GM12878 (cell line): Measurements from ENCODE around the gene CD2AP. TPM values are rescaled to one million over a fixed set of nuclear protein-coding genes. Genes with fewer than 3 reads are reported as not detected.
A peak's percentile ranks its signal among the peaks of the same experiment; 100 is the strongest.

Experiments
- ATAC-seq: fragments of 200-7000 bp; cut with Tn5 transposase; 3 replicates; pipeline ENCODE4 v1.9.1; 2020; ENCODE audit warnings: mild to moderate bottlenecking, moderate library complexity
- BruUV-seq: library from RNA; stranded (reverse); fragments of 400-500 nt; replicated peaks from 2 replicates; lab custom pipeline; 2021; lab: Mats Ljungman, UMichigan
- CTCF ChIA-PET: fragments of 300-600 bp; sonication (Branson Sonifier 250); formaldehyde crosslinking; extraction: SDS; loops from one replicate; lab custom pipeline; 2021; ENCODE audit warnings: inconsistent platforms; lab: Yijun Ruan, JAX
- POLR2A ChIA-PET: fragments of 350-600 bp; formaldehyde crosslinking; extraction: SDS; loops from one replicate; lab custom pipeline; 2021; ENCODE audit warnings: inconsistent platforms; lab: Charles Lee
- RAD21 ChIA-PET: fragments of 300-600 bp; sonication (Branson Sonifier 250); formaldehyde crosslinking; loops from one replicate; lab custom pipeline; 2023; ENCODE audit warnings: antibody characterized with exemption; ENCODE audit not compliant: unreplicated experiment; lab: Charles Lee
- SMC1A ChIA-PET: fragments of 300-600 bp; sonication (Branson Sonifier 250); formaldehyde crosslinking; loops from one replicate; lab custom pipeline; 2023; ENCODE audit not compliant: unreplicated experiment, uncharacterized antibody; lab: Charles Lee
- DNase-seq: peaks from one replicate; pipeline ENCODE4 v3.0.0-alpha.2; 2011; ENCODE audit warnings: low read depth, low spot score
- FAIRE-seq: peaks from 3 replicates; lab custom pipeline; 2011; peaks lifted over from hg19 to GRCh38; lab: Jason Lieb, UNC
- H2AFZ ChIP-seq: 2 replicates; pipeline ENCODE4 v1.6.0; 2011; ENCODE audit warnings: low read depth, low read length, control low read depth; ENCODE audit not compliant: control insufficient read depth
- H3K27ac ChIP-seq: 2 replicates; pipeline ENCODE4 v1.5.1; 2011; ENCODE audit warnings: control low read depth; ENCODE audit not compliant: control insufficient read depth, insufficient read depth
- H3K27me3 ChIP-seq, 2 experiments: replicated peaks in 1 of 2; 2 replicates each; pipeline versions ENCODE4 v1.6.0 to v1.6.1; 2011; ENCODE audit warnings: low read length in 1 of 2; ENCODE audit not compliant: control insufficient read depth in 2 of 2, insufficient read depth in 2 of 2
- H3K36me3 ChIP-seq, 2 experiments: 2 replicates each; pipeline ENCODE4 v1.5.1; 2011; ENCODE audit warnings: low read length in 1 of 2; ENCODE audit not compliant: control insufficient read depth in 2 of 2, insufficient read depth in 2 of 2
- H3K4me1 ChIP-seq: 2 replicates; pipeline ENCODE4 v1.6.1; 2011; ENCODE audit warnings: mild to moderate bottlenecking, low read length, moderate library complexity, mixed read lengths; ENCODE audit not compliant: control insufficient read depth, insufficient read depth
- H3K4me2 ChIP-seq: 2 replicates; pipeline ENCODE4 v1.6.0; 2011; ENCODE audit warnings: control low read depth; ENCODE audit not compliant: control insufficient read depth, insufficient read depth
- H3K4me3 ChIP-seq: fragments of 200-600 bp; sonication (generic); 2 replicates; pipeline ENCODE4 v1.5.1; 2016
- H3K79me2 ChIP-seq: 2 replicates; pipeline ENCODE4 v1.6.0; 2011; ENCODE audit warnings: low read length; ENCODE audit not compliant: control insufficient read depth, insufficient read depth
- H3K9ac ChIP-seq: 2 replicates; pipeline ENCODE4 v1.8.0; 2011; ENCODE audit warnings: low read length, control low read depth, mixed read lengths; ENCODE audit not compliant: control insufficient read depth, insufficient read depth
- H3K9me3 ChIP-seq: replicated peaks from 3 replicates; pipeline ENCODE4 v1.5.1; 2011; ENCODE audit warnings: mild to moderate bottlenecking, low read length; ENCODE audit not compliant: control insufficient read depth, insufficient read depth
- H4K20me1 ChIP-seq: 2 replicates; pipeline ENCODE4 v1.6.0; 2011; ENCODE audit not compliant: control insufficient read depth, insufficient read depth
- ASH2L ChIP-seq: fragments of 300-600, 200-600 bp; sonication (generic); IDR thresholded peaks from 2 replicates; pipeline ENCODE4 v1.6.1; 2017; ENCODE audit warnings: low read depth, mild to moderate bottlenecking, borderline replicate concordance
- BCL11A ChIP-seq: IDR thresholded peaks from 2 replicates; pipeline ENCODE4 v1.6.1; 2011; ENCODE audit warnings: low read depth, low read length
- CBX5 ChIP-seq: sonication (generic); IDR thresholded peaks from 2 replicates; pipeline ENCODE4 v1.6.1; 2016; ENCODE audit warnings: low read depth, moderate library complexity, mild to moderate bottlenecking, inconsistent platforms
- CHD4 ChIP-seq: fragments of 200-600 bp; sonication (generic); IDR thresholded peaks from 2 replicates; pipeline ENCODE4 v1.6.1; 2016; ENCODE audit warnings: mild to moderate bottlenecking
- EED ChIP-seq: sonication (generic); IDR thresholded peaks from 2 replicates; pipeline ENCODE4 v1.6.1; 2016; ENCODE audit warnings: antibody characterized with exemption, low read depth
- GATAD2B ChIP-seq: fragments of 450-650 bp; conservative IDR thresholded peaks from 2 replicates; pipeline ENCODE4 v1.6.1; 2017; ENCODE audit warnings: low read depth, mild to moderate bottlenecking, moderate library complexity
- JUNB ChIP-seq: IDR thresholded peaks from 2 replicates; pipeline ENCODE4 v1.6.1; 2016; ENCODE audit warnings: antibody characterized with exemption, mild to moderate bottlenecking
- JUND ChIP-seq: IDR thresholded peaks from 2 replicates; pipeline ENCODE4 v1.6.1; 2012; ENCODE audit warnings: low read depth, mild to moderate bottlenecking, low read length, improper control_type of control experiment, moderate library complexity
- MTA3 ChIP-seq: IDR thresholded peaks from 2 replicates; pipeline ENCODE4 v1.6.1; 2012; ENCODE audit warnings: low read length, inconsistent platforms, borderline replicate concordance
- NBN ChIP-seq: fragments of 450-650 bp; IDR thresholded peaks from 2 replicates; pipeline ENCODE4 v1.6.1; 2016
- PML ChIP-seq: IDR thresholded peaks from 2 replicates; pipeline ENCODE4 v1.6.1; 2012; ENCODE audit warnings: low read length, inconsistent platforms
- POLR2AphosphoS2 ChIP-seq: IDR thresholded peaks from 2 replicates; pipeline ENCODE4 v1.6.1; 2011; ENCODE audit warnings: low read depth, mild to moderate bottlenecking, low read length, improper control_type of control experiment, moderate library complexity
- RUNX3 ChIP-seq: IDR thresholded peaks from 2 replicates; pipeline ENCODE4 v1.6.1; 2012; ENCODE audit warnings: low read length, inconsistent platforms
- SMC3 ChIP-seq: IDR thresholded peaks from 2 replicates; pipeline ENCODE4 v1.6.1; 2011; ENCODE audit warnings: low read length, improper control_type of control experiment, borderline replicate concordance
- STAT1 ChIP-seq: fragments of 450-650 bp; conservative IDR thresholded peaks from 2 replicates; pipeline ENCODE4 v1.6.1; 2014; ENCODE audit warnings: antibody characterized with exemption, mild to moderate bottlenecking
- TBL1XR1 ChIP-seq: IDR thresholded peaks from 2 replicates; pipeline ENCODE4 v1.6.1; 2012; ENCODE audit warnings: low read depth, low read length, improper control_type of control experiment
- ZNF384 ChIP-seq: IDR thresholded peaks from 2 replicates; pipeline ENCODE4 v1.6.1; 2012; ENCODE audit warnings: low read depth, mild to moderate bottlenecking, low read length, improper control_type of control experiment, borderline replicate concordance
- ZNF622 ChIP-seq: fragments of 450-650 bp; IDR thresholded peaks from 2 replicates; pipeline ENCODE4 v1.6.1; 2017; ENCODE audit warnings: mild to moderate bottlenecking, inconsistent platforms
- WGBS: methylation state at CpG from one replicate; pipeline ENCODE4 v1.1.6; 2016; ENCODE audit warnings: low lambda C conversion rate; ENCODE audit not compliant: insufficient replicate concordance, insufficient coverage; ENCODE audit errors: missing lambda C conversion rate; 5-methylcytosine and 5-hydroxymethylcytosine counted together
- in situ Hi-C: fragments of 300-500 bp; cut with MboI; formaldehyde crosslinking; loops from 9 replicates; pipeline ENCODE4 v1.14.3; 2018; ENCODE audit warnings: mixed read lengths
- intact Hi-C: fragments of 100-400 bp; cut with micrococcal nuclease; formaldehyde crosslinking; loops from one replicate; pipeline ENCODE4 v1.14.2; 2022; ENCODE audit not compliant: unreplicated experiment
- polyA plus RNA-seq, 11 experiments: library from polyadenylated mRNA; depleted of rRNA in 4 of 11; unstranded in 6 of 11; stranded (reverse) in 5 of 11; fragments of >200 nt; fragmentation: Nextera tagmentation in 4 of 11; fragmentation: Illumina TruSeq in 1 of 11; extraction: Ambion mirVana in 4 of 11; extraction: Trizol in 1 of 11; gene quantifications; 1 replicate in 1 of 11; 2 replicates in 10 of 11; pipeline versions ENCODE4 v1.2.1 to v1.2.3, GENCODE V29; 2011 to 2016; ENCODE audit warnings: inconsistent platforms in 2 of 11, missing spikeins in 2 of 11, low read depth in 1 of 11
- total RNA-seq, 4 experiments: library from RNA; depleted of rRNA in 3 of 4; stranded (reverse); fragments of >200 nt in 3 of 4; fragmentation: Illumina TruSeq in 1 of 4; extraction: Trizol in 1 of 4; gene quantifications; 2 replicates each; pipeline versions ENCODE4 v1.2.1 to v1.2.3, GENCODE V29; 2013 to 2021
- TF ChIP-seq, protein P1 (sequence below): IDR thresholded peaks from 2 replicates; pipeline ENCODE4 v1.6.1; 2012; ENCODE audit warnings: mild to moderate bottlenecking, low read depth, low read length
- TF ChIP-seq, protein P2 (sequence below), 3 experiments: IDR thresholded peaks in 2 of 3; conservative IDR thresholded peaks in 1 of 3; 2 replicates each; pipeline ENCODE4 v1.5.1; 2011; ENCODE audit warnings: low read depth in 3 of 3, low read length in 3 of 3, mild to moderate bottlenecking in 3 of 3, control low read depth in 2 of 3, moderate library complexity in 2 of 3, inconsistent platforms in 1 of 3, mixed read lengths in 1 of 3; ENCODE audit not compliant: control insufficient read depth in 2 of 3, insufficient read depth in 1 of 3; ENCODE audit errors: extremely low read depth in 1 of 3

The CD2AP gene
- total and polyA plus RNA-seq, 10 of the 15 experiments (the other 5 are each of a cell fraction or from before 2014, with no cell fraction given): 5.4 to 46.6 (median 20.9) TPM

GRCh38 chr6:47631269-47631772, 153.7 kb downstream of the CD2AP start:
- in situ Hi-C loops: loop anchor here (5.0 to 10.0 kb wide), 3 partner anchors 106 to 217 kb away; partner anchors contain the start of gene OPN5
- Histone ChIP-seq H3K36me3 (no peaks in the 10 kb centered on the region), H3K27me3 (no peaks in the 10 kb centered on the region), H3K27ac (no peak overlapping the region), H3K4me2 (no peak overlapping the region), H3K79me2 (no peaks in the 10 kb centered on the region), H2AFZ (no peak overlapping the region), H4K20me1 (no peaks in the 10 kb centered on the region), H3K4me3 (no peak overlapping the region), H3K4me1 (no peaks in the 10 kb centered on the region), H3K9ac (no peak overlapping the region), H3K9me3 (no peaks in the 10 kb centered on the region)
- intact Hi-C loops: loop anchor here (1.0 kb wide), 3 partner anchors 103 to 217 kb away; no protein-coding TSS in a partner anchor
- no peak for FAIRE-seq
- CTCF ChIA-PET: interaction anchor here (0.6 to 8.0 kb wide), 59 partner anchors 8 to 1779 kb away, joined by 3 to 154 read pairs (median 4); partner anchors contain the start of genes CD2AP and OPN5
- WGBS: 32% methylated on average over 6 of the region's 6 CpGs
- DNase-seq: peak; percentile 32
- peak; percentile 79 for ATAC-seq
- BruUV-seq: no TSS peak
- SMC1A ChIA-PET: interaction anchor here (0.5 to 9.2 kb wide), 34 partner anchors 10 to 1779 kb away, joined by 3 to 184 read pairs (median 4); partner anchors contain the start of gene ADGRF4
- POLR2A ChIA-PET: interaction anchor here (0.9 to 2.3 kb wide), 4 partner anchors 103 to 216 kb away, joined by 3 to 9 read pairs (median 4); no protein-coding TSS in a partner anchor
- RAD21 ChIA-PET: interaction anchor here (0.7 to 6.5 kb wide), 22 partner anchors 8 to 220 kb away, joined by 3 to 114 read pairs (median 4); partner anchors contain the start of gene CD2AP
- TF ChIP-seq MTA3 (no peak), RUNX3 (no peak), ZNF384 (peak; percentile 91), TBL1XR1 (no peak), EED (no peak), JUND (no peak), PML (no peak), SMC3 (peak; percentile 67; the same call in 1 of the 2 replicates), CHD4 (no peak), NBN (0 out of 2 replicates have a peak, but pooled peaks have one; percentile 26), BCL11A (no peak), ASH2L (no peak), STAT1 (no peak), JUNB (no peak), POLR2AphosphoS2 (no peak), CBX5 (no peak), ZNF622 (no peak), GATAD2B (no peak)
- TF ChIP-seq, protein P1, sequence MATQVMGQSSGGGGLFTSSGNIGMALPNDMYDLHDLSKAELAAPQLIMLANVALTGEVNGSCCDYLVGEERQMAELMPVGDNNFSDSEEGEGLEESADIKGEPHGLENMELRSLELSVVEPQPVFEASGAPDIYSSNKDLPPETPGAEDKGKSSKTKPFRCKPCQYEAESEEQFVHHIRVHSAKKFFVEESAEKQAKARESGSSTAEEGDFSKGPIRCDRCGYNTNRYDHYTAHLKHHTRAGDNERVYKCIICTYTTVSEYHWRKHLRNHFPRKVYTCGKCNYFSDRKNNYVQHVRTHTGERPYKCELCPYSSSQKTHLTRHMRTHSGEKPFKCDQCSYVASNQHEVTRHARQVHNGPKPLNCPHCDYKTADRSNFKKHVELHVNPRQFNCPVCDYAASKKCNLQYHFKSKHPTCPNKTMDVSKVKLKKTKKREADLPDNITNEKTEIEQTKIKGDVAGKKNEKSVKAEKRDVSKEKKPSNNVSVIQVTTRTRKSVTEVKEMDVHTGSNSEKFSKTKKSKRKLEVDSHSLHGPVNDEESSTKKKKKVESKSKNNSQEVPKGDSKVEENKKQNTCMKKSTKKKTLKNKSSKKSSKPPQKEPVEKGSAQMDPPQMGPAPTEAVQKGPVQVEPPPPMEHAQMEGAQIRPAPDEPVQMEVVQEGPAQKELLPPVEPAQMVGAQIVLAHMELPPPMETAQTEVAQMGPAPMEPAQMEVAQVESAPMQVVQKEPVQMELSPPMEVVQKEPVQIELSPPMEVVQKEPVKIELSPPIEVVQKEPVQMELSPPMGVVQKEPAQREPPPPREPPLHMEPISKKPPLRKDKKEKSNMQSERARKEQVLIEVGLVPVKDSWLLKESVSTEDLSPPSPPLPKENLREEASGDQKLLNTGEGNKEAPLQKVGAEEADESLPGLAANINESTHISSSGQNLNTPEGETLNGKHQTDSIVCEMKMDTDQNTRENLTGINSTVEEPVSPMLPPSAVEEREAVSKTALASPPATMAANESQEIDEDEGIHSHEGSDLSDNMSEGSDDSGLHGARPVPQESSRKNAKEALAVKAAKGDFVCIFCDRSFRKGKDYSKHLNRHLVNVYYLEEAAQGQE: no peak
- TF ChIP-seq, protein P2, sequence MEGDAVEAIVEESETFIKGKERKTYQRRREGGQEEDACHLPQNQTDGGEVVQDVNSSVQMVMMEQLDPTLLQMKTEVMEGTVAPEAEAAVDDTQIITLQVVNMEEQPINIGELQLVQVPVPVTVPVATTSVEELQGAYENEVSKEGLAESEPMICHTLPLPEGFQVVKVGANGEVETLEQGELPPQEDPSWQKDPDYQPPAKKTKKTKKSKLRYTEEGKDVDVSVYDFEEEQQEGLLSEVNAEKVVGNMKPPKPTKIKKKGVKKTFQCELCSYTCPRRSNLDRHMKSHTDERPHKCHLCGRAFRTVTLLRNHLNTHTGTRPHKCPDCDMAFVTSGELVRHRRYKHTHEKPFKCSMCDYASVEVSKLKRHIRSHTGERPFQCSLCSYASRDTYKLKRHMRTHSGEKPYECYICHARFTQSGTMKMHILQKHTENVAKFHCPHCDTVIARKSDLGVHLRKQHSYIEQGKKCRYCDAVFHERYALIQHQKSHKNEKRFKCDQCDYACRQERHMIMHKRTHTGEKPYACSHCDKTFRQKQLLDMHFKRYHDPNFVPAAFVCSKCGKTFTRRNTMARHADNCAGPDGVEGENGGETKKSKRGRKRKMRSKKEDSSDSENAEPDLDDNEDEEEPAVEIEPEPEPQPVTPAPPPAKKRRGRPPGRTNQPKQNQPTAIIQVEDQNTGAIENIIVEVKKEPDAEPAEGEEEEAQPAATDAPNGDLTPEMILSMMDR (IDR thresholded peaks at IDR 0.05 in 2 of 3, conservative IDR thresholded peaks at IDR 0.05 in 1 of 3; ENCODE audit: control insufficient read depth in 2 of 3, extremely low read depth in 1 of 3, insufficient read depth in 1 of 3, low read depth in 3 of 3, low read length in 3 of 3): peak; percentile 31 to 57 (median 41); a peak in 4 of 6 replicates
